ENCODE measurements around the gene TMEM63B.
"Not testable (repeated sequence)": the region's sequence is repeated elsewhere in the genome, so short reads cannot be mapped to it uniquely, and the experiment has no call there.

Gene TMEM63B

GRCh38 chr6:44094403-44095242 is 32.7 kb upstream of the TMEM63B start:
- no peak for DNase-seq

DNA sequence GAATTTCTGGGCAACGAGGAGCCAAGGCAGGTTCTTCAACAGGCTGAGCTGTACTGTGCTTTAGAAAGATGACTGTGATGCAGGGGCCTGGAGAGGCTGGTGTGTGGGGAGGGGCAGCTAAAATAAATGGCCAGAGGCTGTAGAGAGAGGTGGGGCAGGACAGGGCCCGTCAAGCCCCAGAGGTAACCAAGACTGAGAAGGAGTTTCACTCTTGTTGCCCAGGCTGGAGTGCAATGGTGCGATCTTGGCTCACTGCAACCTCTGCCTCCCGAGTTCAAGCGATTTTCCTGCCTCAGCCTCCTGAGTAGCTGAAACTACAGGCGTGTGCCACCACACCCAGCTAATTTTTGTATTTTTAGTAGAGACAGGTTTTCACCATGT is 32.1 kb upstream of the TMEM63B start:
- not testable (repeated sequence) for DNase-seq

DNA sequence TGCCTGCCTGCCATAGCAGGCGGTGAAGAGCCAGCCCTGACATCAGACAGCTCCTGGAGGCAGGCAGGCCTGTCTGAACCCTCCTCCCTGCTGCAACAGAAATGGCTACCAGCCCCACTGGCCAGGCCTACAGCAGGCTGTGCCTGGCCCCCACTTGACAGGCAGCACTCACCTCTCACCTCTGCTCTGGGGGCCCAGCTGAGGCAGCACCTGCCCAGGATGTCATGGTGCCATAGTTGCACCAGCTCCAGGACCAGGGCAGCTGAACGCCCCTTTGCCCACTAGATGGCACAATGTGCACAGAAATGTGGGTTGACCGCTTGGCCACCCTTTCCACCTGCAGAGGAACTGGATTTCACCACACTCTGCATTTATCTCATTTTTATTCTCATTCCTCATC is 30.7 kb upstream of the TMEM63B start:
- DNase-seq, result peak; percentile 82

DNA sequence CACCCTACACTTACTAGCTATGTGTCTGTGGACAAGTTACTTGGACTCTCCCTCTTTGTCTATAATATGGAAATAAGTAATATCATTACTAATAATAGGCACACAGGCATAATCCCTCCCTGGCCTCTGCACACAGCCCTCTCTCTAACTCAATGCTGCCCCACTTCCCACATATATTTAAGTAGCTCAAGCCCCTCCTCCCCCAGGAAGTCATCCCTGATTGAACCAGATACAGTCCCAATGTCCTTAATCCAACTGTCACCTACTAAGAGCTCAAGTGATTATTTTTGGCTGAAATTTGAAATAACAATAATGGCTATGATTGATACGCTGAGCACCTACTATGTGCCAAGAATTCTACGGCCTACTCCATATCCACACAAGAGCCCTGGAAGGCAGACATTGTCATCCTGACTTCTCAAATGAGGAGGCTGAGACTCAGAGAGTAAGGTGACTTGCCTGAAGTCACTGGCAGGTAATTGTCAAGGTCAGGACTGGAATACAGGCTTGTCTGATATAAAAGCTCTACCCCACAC is 29.5 kb upstream of the TMEM63B start:
- no peak for DNase-seq

- no peak for DNase-seq
Observed at GRCh38 chr6:44099192-44099591, 28.2 kb upstream of the TMEM63B start.

DNA sequence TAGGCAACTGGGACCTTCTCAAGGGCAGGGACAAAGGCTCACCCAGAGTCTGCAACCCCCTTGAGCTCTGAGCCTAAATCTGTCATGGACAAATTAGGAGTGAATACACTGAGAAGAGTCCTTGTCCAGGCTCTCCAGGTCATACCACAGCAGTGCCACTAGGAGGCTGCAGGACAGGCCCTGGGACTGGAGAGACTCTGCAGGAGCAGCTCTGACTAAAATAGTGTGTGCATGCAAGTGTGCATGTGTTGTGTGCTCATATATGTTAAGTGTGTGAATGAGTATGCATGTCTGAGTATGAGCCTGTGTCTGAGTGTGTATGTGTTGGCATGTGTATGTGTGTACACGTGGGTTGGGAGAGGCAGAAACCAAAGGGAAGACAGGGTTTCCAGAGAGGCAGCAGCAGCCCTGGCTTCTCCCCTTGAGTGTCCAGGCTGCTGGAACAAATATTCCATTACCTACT is 27.2 kb upstream of the TMEM63B start:
- peak; percentile 39 for DNase-seq

DNA sequence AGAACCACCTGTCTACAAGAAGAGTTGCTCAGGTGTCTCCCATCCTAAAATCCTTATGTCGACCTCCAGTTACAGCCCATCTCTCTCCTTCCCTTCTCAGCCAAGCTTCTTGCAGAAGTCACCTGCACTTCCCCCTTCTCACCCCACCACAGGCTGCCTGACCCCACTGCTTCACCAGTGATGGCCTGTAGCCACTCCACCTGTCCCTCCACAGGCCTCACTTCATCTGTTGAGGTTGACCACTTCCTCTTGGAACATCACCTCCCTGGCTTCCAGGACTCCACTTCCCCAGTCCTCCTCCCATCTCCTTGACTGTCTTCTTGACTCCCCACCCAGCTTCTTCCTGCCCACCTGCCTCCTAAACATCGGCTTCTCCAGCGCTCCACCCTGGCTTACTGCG is 25.5 kb upstream of the TMEM63B start:
- no peak for DNase-seq

DNA sequence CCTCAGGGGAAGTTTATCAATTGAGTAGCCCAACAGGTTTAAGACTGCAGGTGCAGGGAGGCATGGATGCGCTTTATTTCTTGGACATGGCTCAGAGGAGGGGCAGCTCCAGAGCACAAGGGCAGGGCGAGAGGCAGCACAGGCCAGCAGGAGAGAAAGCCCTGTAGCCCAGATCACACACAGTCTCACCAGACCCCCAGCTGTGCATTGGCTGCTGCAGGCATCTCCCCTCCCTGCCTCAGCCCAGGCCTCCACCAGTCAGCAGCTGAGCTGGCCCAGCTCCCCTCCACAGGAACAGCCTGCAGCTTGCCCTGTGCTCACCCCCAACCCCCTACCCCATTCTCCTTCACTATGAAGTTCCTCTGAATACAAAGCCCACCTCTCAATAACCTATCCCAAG is 24.8 kb upstream of the TMEM63B start:
- DNase-seq, result no peak

GRCh38 chr6:44104481-44105021 is 22.8 kb upstream of the TMEM63B start:
- no peak for DNase-seq

- DNase-seq, result no peak
Observed at GRCh38 chr6:44105146-44105545, 22.2 kb upstream of the TMEM63B start.

GRCh38 chr6:44105993-44106740 is 21.2 kb upstream of the TMEM63B start:
- no peak for DNase-seq

GRCh38 chr6:44107017-44107416 is 20.3 kb upstream of the TMEM63B start:
- DNase-seq, result no peak

DNA sequence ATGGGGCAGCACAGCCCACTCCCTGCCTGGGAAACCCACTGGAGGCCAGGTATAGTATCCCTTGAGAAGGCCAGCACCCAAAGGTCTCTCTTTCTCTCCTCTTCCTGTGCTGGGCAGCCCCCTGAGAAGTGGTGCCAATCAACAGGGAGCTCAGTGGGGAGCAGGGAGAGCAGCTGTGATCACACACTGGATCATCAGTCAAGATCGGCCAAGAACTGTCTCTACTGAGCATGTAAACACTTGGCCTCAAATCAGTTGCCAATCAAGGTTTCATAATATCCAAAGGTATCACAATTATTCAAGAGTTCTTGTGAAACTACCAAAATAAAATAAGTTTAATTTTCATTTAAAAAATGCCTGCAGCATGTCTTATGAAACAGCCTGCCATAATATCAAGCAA is 18.9 kb upstream of the TMEM63B start:
- DNase-seq, result no peak

- DNase-seq, result no peak
Observed at GRCh38 chr6:44109212-44109611, 18.1 kb upstream of the TMEM63B start.

GRCh38 chr6:44110005-44110676 is 17.2 kb upstream of the TMEM63B start:
- DNase-seq, result no peak

GRCh38 chr6:44110966-44111365 is 16.4 kb upstream of the TMEM63B start:
- DNase-seq, result no peak

- DNase-seq, result no peak
Observed at GRCh38 chr6:44111434-44112417, 15.6 kb upstream of the TMEM63B start.

DNA sequence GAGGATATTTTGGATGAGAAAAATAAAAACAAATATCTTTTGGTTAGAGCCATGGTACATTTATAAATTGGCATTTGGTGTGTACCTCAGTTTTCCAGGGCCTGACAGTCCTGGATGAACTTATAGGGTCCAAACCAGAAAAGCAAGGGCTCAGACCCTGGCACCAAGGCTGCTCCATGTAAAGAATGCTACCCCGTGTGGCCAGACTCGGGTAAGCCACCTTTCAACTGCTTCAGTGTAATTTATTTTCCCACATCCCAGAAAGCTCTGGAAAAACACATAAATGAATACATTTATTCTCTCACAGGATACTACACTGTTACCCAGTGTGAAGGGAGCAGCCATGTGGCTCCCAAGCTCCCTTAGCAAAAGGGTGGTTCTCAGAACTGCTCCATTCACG is 13.9 kb upstream of the TMEM63B start:
- DNase-seq, result no peak

DNA sequence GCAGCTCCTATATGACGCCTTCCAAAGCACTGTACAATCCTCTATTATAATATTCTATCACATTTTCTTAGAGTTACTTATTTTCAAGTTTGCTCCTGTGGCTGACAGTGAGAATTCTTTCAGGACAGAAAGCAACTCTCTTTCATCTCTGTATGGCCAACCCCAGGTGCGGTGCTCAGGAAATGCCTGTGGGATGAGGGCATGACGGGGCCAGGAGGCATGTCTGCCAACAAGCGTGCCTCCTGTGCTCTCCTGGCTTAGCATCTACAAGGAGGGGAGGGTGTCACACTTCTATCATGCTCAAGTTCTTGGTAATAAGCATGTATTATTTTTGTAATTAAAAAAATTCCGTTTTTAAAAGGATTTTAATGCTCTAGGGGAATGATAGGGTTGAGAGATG is 11.5 kb upstream of the TMEM63B start:
- DNase-seq, result no peak

GRCh38 chr6:44116641-44117382 is 10.5 kb upstream of the TMEM63B start:
- DNase-seq, result no peak

Measured in stimulated activated CD8-positive, alpha-beta memory T cell treated with anti-CD3 and anti-CD28 coated beads, Interleukin-4, amount 100 ng/mL, for 48 hours (primary cell).